ENCODE results near the gene ENDOD1.
"Not testable (repeated sequence)": the region's sequence is repeated elsewhere in the genome, so short reads cannot be mapped to it uniquely, and the experiment has no call there.

Gene ENDOD1

DNA sequence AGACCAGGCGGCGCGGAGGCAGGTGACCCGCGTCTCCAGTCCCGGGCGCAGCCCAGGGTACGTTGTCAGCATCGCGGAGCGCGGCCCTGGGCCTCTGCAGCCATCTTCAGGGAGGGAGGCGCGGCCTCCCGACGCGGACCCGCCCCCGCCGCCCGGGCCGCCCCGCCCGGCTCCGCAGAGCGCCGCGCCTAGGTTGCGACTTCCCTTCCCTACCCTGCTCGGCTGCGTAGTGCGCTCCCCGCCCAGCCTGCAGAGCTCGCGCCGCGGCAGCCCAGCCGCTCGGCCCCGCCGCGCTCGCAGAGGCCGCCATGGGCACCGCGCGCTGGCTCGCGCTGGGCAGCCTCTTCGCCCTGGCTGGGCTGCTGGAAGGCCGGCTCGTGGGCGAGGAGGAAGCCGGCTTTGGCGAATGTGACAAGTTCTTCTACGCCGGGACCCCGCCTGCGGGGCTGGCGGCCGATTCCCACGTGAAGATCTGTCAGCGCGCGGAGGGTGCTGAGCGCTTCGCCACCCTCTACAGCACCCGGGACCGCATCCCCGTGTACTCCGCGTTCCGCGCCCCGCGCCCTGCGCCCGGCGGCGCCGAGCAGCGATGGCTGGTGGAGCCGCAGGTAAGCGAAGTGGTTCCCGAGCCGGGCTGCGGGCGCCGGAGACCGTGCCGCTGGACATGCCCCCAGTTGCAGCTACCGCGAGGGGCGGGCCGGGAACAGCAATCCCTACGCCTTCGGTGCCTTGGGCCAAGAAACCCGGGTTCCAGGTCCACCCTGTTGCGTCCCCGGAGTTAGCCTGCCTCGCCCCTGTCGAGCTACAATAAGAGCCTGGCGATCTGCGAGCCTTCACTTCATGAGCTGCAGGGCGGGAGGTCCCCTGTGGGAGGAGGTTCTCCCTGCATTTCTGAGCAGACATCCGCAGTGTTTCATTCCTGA is at the start of gene ENDOD1:
Gene ENDOD1 (plus strand): TSS at position 227 of the 923 bp plus-strand sequence. CDS start 82 bp downstream, at position 309.
- peak; percentile 88 for DNase-seq (ENCODE audit: low spot score)

DNA sequence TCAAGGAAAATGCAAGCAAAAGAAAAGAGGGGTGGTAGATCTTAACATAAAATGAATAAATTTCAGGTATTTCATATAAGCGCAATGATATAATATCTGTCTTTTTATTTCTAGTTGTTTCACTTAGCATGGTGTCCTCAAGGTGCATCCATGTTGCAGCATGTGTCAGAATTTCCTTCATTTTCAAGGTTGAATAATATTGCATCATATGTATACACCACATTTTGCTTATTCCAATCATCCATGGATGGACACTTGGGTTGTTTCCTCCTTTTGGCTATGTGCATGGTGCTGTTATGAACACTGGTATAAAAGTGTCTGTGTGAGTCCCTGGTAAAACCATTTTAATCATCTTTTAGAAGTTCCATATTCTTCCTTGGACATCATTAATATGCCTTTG is 47.4 kb upstream of the ENDOD1 start:
- DNase-seq (ENCODE audit: low spot score) = no peak

DNA sequence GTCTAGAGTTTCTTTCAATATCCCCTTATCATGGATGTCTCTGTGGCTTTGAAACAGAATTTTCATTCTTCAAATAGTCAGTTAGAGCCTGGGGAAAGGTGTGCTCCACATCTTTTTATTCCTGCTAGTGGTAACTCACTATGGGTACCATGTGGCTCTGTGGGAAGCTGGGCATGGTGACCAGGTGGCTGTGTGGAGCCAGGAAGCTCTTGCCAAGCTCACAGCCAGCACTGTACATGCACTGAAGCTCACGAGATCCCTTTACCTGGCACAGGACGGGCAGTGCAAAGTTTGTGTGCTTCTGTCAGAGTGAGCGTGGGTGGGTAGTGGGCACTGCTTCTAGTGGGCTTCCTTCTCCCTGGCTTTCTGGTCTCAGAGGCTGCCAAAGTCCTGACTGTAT is 46.7 kb upstream of the ENDOD1 start:
- no peak for DNase-seq (ENCODE audit: low spot score)

- no peak for DNase-seq (ENCODE audit: low spot score)
Measured at GRCh38 chr11:95044010-95044409, 45.6 kb upstream of the ENDOD1 start.

DNA sequence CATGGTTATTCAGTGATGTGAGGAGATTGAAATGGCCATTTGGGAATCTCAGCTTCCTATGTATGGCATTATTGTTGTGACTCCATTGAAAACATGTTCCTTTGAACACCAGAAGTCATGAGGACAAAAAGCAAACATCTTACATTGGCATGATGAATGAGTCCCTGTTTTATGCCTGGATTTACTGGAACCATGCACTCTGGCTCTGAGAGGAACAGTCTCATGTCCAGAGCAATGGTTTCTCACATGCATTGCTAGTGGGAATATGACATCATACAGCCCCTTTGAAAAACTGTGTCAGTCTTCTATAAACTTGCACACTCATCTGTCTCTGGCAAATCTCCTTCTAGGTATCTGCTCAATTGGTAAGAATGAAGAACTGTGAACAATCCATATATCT is 43.8 kb upstream of the ENDOD1 start:
- DNase-seq (ENCODE audit: low spot score) = no peak

DNA sequence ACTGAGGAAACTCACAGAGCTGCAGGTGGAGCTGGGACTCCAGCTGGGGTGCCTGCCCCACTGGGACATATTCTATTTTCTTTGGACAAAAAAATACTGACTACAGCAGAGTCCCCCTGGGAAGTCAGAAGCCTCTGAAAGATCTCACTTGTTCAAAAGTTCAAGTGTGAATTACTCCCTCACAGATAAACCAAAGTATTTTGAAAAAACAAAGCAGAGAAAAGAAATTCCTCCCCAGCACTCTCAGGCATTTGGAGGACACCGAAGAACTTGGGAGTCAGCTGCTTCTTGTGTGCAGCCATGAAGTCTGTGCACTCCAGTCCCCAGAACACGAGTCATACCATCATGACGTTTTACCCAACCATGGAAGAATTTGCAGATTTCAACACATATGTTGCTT is 40.5 kb upstream of the ENDOD1 start, which contains the start of gene KDM4F:
Gene KDM4F (plus strand): TSS at position 301 of the 400 bp plus-strand sequence.
- DNase-seq (ENCODE audit: low spot score) = not testable (repeated sequence)

- no peak for DNase-seq (ENCODE audit: low spot score)
Measured at GRCh38 chr11:95050595-95051202, 38.9 kb upstream of the ENDOD1 start.

GRCh38 chr11:95054356-95054755 is 35.3 kb upstream of the ENDOD1 start:
- DNase-seq (ENCODE audit: low spot score) = no peak

DNA sequence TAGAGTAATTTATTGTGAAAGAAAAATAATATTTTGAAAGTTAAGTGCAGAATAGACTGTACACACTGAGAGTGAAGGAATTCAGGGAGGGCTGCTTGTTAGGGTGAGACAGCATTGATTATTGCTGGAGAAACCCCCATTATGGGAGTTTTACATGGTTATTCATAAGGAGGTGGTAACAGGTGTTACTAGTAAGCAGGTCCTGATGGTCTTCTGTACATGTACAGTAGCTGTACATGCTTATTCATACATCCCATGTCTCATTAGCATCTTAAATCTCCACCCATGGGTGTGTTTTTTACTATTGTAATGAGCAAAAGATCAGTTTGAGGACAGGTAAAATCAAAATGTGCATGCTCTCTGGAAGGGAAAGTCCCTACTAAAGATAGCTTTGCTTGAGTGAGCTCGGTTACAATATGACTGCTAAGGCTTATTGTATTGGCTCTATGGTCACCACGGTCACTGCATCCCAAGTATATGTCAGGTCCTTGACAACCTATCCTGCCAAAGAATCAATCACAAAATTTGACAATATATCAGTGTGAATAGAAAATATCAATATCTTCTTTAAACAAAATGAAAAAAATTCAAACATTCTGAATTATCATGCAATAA is 34.3 kb upstream of the ENDOD1 start:
- DNase-seq (ENCODE audit: low spot score) = no peak

DNA sequence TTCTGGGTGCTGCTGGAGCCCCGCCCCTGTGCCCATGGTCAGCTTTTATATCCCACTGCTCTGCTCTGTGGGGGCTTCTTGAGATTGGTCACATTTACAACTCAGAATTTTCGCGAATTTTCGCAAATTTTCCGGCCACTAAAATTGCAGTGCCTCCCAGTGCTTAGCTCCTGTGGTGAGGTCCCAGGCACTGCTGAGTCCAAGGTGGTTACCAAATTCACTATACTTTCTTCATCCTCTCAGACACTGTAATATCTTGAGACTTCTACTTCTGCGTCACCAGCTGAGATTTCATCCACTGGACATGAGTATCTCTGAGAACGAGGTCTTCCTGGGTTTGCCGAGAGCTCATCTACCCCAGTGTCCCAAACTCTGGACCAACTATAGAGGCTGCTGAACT is 31.7 kb upstream of the ENDOD1 start:
- DNase-seq (ENCODE audit: low spot score) = no peak

DNA sequence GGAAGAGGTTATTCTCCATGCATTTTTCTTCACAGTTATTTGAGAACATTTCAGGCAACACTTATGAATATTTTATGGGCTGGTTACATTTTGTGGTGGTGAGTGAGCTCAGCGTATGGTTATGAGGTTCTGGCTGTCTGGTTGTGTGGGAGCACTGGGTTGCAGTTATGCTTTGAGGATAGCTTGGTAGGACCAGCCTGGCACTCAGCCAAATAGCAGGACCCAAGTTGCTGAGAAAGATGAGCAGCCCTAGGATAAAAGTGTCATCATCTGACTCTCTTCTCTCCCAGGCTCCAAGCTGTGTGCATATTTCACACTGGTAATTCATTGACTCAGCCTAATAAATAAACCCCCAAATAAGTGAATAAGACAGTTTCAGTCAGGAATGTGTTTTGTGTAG is 31.0 kb upstream of the ENDOD1 start:
- no peak for DNase-seq (ENCODE audit: low spot score)

GRCh38 chr11:95059046-95059445 is 30.6 kb upstream of the ENDOD1 start:
- DNase-seq (ENCODE audit: low spot score) = no peak

- no peak for DNase-seq (ENCODE audit: low spot score)
Measured at GRCh38 chr11:95065336-95065735, 24.3 kb upstream of the ENDOD1 start.

- DNase-seq (ENCODE audit: low spot score) = no peak
Measured at GRCh38 chr11:95066716-95067038, 23.0 kb upstream of the ENDOD1 start, which contains the start of gene SRSF8. Gene SRSF8, plus strand, starts transcription at chr11:95066919. Its CDS starts 308 bp downstream, at chr11:95067227.

GRCh38 chr11:95067039-95067840 is 22.4 kb upstream of the ENDOD1 start:
- peak; percentile 85 for DNase-seq (ENCODE audit: low spot score)

DNA sequence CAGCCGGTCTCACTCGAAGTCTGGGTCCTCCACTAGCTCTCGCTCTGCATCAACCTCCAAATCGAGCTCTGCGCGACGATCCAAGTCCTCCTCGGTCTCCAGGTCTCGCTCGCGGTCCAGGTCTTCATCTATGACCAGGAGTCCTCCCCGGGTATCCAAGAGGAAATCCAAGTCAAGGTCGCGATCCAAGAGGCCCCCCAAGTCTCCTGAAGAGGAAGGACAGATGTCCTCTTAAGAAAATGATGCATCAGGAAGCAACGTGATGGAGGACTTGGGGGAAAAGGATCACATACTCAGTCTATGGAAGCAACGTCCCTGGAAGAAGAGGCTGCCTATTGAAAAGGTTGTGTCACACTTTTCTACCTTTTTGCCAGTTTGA is 21.8 kb upstream of the ENDOD1 start:
- no peak for DNase-seq (ENCODE audit: low spot score)

DNA sequence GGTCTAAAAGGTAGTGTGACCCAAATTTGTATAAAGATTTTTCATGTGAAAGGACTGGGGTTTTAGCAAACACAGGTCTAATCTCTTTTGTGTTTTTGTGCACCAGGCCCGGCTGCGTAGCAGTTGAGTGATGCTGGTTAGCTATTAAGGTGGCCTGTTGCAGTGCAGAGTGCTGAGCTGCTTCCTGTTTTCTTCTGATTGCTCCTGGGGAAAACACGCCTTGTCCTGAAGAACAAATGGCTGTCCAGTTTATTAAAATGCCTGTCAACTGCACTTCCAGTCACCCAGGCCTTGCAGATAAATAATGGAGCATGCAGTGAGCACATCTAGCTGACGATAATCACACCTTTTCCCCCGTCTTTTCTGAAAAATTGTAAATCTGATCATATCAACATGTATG is 21.1 kb upstream of the ENDOD1 start:
- DNase-seq (ENCODE audit: low spot score) = peak; percentile 96

DNA sequence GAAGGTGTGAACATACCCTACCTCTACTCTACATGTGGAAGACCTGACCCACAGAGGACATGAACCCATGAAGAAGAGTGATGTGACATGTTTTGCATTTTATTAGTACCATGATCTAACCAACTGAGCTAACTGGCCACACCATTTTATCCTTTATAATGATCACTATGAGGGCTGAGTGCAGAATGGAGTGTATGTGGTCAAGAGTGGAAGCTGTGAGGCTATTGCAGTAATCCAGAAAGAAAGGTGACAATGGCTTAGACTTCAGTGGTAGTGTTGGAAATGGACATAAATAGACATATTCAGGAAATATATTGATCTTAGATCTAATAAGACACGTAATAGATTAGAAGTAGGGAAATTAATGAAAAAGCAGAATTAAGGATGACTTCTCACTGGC is 19.2 kb upstream of the ENDOD1 start:
- no peak for DNase-seq (ENCODE audit: low spot score)

DNA sequence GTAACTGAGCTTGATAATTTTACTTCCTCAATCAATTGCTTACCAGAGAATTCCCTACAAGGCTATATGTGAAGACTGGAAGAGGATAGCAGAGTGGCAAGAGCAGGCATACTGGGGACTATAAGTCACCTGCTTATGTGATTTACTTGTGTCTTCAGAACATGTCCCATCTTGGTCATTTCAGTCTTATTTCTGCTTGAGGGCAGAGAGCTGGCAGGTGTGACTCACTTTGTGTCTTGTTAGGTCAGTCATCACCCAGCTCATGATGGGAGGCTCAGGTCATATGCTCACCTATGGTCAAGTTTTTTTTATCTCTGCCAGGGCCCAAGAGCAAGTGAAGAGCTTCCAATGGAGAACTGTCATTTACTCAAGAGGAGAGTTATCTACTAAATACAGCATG is 16.7 kb upstream of the ENDOD1 start:
- peak; percentile 63 for DNase-seq (ENCODE audit: low spot score)

GRCh38 chr11:95074792-95075563 is 14.7 kb upstream of the ENDOD1 start:
- peak; percentile 68 for DNase-seq (ENCODE audit: low spot score)

- DNase-seq (ENCODE audit: low spot score) = peak; percentile 70
Measured at GRCh38 chr11:95076416-95076815, 13.2 kb upstream of the ENDOD1 start.

Measured in kidney tubule cell (primary cell).